ENCODE data around the gene RAP1B. TPM values are rescaled to one million over a fixed set of nuclear protein-coding genes. Genes with fewer than 3 reads are reported as not detected.

Gene RAP1B
- polyA plus RNA-seq, 4 donors: 175 to 219 (median 200) TPM

DNA sequence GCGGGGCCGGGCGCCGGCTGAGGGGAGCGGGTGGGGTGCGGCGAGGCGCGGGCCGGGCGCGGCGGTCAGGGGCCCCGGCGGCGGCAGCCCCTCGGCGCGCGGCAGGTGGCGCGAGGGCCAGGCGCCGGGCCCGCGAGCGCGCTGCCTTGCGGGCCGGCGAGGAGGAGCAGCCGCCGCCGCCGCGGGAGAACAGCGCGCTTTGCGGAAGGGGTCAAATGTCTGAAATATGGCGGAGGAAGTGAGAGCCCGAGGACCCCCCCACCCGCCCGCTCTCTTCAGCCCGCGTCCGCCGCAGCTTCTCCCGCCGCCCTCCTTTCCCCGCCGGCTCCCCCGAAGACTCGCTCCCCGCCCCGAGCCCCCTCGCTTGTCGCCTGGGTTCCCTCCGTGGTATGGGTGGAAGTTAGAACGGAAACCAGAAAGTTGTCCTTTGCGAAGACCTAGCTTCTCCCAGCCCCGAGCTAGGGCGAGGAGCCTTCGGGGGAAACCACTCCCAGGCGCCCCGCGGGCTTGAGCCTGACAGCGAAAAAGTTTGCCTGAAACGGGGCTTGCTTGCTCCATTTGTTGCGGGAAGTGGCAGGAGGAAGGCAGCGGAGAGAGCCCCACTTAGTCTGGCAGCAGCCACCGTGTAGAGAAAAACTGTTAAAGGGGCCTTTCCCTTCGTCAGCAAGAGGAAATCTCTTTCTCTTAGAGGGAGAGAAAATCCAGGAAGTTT is 551 bp downstream of the RAP1B start:
- peak in 3 of 4 donors; percentile 49 to 54 (median 51) for DNase-seq (ENCODE audit: low read depth in 4 of 4, low spot score in 3 of 4)

DNA sequence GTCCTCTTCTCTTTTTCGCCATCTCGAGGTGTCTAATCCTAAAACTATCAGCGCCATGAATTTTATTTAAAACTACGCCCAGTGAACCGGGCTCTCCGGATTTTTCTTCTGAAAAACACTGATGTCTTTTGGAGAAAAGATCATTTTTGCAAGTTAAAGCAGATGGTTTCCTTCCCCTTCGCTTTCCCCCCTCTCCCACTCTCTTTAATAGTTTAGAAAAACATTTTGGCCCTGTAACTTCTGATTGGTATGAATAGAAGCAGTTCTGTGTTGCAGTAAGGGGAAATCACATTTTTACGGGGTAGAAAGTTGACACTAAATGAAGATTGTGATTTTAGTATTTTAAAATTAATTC is 1.1 kb downstream of the RAP1B start:
- no peak for DNase-seq (ENCODE audit: low read depth in 4 of 4, low spot score in 3 of 4)

DNA sequence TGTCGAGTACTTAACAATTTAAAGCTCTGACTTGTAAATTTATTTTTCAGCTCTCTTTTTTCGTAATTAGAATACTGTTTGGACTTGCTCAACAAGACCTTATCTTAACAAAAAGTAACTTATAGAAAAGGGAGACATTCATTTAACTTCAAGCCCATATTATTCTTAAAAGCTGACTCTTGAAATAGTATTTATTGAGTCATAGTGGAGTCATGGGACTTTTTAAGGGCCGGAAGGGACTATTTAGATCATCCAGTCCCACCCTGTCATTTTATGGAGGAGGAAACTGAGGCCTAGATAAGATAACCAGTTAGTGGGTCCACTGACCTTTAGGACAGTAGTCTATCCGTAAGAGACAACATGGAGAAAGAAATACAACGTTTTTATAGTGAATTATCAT is 1.5 kb downstream of the RAP1B start:
- DNase-seq (ENCODE audit: low read depth in 4 of 4, low spot score in 3 of 4): no peak

DNA sequence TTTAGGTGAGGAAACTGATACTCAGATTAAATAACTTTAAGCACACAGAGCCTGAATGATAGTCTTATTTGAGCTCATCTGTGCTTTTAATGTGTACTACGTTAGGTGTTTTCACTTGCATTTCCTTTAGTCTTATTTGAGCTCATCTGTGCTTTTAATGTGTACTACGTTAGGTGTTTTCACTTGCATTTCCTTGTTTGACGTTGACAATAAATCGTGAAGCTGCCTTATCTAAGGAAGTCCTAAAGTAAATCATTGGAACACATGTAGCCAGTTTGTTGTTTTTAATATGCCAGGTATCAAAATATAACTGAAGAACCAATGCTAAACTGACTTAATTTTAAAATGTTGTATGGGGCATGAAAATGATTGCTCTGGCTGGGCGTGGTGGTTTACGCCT is 2.0 kb downstream of the RAP1B start:
- DNase-seq (ENCODE audit: low read depth in 4 of 4, low spot score in 3 of 4): no peak

DNA sequence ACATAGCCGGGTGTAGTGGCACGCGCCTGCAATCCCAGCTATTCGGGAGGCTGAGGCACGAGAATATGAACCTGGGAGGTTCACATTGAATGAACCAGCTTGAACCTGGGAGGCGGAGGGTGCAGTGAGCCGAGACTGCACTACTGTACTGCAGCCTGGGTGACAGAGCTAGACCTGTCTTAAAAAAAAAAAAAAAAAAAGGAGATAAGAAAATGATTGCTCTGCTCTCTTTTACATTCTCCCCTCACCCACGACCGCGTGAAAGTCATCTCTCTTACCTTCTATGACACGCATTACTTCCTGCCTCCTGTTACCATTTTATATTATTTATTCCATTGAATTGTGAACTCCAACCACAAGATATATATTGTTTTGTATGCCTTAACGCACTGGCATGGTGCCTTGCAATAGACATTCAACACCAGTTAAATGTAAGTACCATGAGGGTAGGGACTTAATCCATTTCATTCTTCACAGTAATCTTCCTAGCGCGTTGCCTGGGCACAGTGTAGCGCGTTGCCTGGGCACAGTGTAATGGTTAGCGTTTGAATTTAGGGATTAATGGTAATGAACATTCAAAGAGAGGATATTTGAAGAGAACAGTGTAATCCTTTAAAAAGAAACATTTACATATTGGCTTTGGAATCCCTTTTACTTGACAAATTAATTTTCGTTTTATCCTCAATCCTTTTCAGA is 2.7 kb downstream of the RAP1B start:
- no peak for DNase-seq (ENCODE audit: low read depth in 4 of 4, low spot score in 3 of 4)

DNA sequence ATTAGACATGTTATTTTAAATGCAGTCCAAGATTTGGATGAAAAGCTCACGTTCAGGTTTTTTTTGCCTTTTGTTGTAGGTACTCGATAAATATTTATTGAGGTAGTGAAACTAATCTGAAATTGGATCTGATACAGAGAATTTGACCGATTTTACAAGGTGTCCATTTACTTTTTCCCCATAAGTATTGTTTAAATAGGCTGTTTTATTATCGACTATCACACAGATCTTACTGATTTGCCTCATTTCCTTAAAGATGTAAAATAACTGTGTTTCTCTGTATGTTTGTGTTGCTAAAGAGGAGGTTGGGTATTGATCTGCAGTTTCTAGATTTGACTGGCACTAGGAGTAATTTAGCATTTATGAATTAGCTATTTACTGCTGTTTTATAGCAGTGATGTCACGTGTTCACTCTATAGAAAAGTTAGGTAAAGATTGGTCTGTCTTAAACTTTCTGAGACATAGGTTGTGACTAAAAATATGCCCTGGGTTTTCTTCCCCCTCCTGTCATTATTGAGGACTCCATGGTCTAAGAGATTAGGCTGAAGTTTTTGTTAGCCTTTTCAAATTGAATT is 3.5 kb downstream of the RAP1B start:
- no peak for DNase-seq (ENCODE audit: low read depth in 4 of 4, low spot score in 3 of 4)

DNA sequence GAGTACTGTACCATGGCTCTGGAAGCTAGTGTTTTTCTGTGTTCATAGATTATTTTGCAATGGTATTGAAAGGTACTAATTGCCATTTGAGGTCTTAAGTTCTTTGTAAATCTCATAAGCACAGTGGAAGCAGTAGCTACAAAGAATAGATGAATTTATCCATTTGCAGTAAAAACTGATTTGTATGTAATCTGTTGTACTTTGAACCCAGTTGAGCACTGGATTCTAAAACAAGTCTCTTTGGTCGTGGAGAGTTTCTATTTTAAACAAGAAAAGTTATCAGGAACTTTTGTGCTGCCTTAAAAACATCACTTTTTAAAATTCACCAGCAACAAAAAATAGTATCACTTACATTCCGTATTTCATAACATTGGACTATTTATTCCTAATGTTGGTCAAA is 4.1 kb downstream of the RAP1B start:
- DNase-seq (ENCODE audit: low read depth in 4 of 4, low spot score in 3 of 4): no peak

DNA sequence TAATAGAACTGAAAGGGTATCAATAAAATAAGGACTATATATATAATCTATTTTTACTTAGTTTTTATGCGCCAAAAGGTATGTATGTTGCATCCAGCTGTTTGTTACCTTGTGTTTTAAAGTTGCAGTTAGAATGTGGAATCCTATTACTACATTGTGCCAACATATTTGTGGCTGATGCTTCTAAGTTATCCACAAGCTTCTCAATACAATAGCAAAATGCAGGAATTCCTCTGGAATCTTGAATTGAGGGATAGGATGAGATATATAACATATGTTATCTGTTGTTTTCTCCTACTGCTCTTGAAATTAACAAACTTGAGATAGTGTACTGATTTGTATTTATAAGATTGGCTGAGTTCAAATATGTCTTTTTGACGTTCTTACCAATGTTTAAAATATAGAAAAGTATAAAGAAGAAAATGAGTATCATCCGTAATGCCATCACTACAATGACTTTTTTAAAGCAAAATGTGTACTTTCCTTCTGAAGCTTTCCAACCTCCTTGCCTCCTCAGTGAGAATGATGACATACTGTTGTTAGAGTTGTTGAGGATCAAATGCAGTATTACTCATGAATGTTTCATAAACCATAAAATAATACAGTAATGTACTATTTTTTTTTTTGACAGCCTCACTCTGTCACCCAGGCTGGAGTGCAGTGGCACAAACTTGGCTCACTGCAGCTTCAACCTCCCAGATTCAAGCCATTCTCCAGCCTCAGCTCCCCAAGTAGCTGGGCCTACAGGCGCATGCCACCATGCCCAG is 6.6 kb downstream of the RAP1B start:
- DNase-seq (ENCODE audit: low read depth in 4 of 4, low spot score in 3 of 4): no peak

DNA sequence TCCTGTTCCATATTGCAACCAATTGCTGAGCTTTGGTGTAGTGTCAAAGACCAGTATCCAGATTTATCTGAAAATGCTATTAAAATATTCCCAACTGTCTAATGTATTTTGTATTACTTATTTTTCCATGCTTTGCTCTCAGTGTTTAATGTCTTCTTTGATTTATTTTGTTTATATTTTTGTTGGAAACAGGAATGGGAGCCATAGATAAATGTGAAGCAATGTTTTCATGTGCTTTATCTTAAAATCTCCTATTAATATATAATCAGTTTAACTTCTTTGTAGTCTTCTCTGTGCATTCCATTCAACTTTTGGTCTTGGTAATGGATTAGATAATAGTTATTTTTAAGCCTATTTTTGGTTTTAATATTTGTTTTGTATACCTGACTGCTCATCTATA is 8.8 kb downstream of the RAP1B start:
- DNase-seq (ENCODE audit: low read depth in 4 of 4, low spot score in 3 of 4): no peak

DNA sequence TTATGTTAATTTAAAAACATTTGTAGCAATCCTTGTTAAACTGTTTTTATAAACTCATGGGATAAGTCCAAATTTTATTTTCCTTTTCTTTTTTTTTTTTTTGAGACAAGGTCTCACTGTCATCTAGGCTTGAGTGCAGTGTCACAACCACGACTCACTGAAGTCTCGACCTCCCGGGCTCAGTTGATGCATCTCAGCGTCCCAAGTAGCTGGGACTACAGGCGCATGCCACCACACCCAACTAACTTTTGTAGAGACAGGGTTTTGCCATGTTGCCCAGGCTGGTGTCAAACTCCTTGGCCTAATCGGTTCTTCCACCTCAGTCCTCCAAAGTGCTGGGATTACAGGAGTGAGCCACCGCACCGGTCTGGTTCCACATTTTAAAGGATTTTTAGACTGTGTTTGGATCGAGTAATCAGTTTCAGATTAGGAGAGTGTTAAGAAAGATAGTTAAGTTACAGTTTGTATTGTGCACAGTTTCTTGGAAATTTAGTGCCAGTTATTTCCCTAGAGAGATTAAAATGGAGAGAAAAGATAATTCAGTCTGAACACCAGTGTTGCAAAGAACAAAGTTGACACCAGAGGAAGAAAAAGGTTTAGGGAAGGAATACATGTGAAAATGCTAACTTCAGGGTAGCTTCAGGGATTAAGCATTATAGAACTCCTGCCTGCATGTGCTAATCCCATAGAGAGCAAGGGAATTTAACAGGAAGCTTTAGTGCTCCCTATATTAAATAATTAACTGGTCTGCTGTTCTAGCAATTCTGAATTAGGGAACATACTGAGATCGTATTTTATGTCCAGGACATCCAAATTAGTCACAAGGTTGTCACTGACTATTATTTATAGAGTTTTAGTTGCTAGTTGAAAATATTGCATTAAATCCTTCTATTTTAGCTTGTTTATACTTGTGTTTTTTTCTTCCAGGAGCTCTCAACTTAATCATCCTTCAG is 10.1 kb downstream of the RAP1B start:
- no peak for DNase-seq (ENCODE audit: low read depth in 4 of 4, low spot score in 3 of 4)

DNA sequence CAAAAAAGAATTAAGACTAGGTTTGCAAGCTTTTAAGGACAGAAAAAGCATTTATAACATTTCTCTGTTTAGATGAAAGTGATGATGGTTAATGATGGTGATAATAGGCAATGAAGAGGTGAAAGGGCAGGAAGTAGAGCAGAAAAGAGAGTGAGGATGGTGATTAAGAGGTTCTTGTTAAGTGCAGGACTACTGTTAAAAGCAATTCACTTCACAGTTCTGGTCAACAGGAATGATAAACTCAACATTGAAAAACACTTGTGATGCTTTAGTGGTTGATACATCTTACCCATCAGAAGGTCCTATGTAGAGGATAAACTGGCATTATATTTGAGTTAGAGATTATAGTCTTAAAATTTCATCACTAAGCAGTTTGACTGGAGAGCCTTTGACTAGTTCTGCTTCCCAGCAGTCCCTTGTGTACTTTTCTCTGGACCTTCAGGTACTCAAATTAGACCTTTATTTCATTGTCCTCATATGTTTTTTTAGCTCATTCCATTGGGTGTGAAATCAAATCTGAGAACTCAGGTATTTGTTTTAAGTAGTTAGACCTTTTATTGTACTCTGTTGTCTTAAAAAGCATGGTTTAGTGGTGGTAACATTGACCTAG is 10.9 kb downstream of the RAP1B start:
- DNase-seq (ENCODE audit: low read depth in 4 of 4, low spot score in 3 of 4): no peak

DNA sequence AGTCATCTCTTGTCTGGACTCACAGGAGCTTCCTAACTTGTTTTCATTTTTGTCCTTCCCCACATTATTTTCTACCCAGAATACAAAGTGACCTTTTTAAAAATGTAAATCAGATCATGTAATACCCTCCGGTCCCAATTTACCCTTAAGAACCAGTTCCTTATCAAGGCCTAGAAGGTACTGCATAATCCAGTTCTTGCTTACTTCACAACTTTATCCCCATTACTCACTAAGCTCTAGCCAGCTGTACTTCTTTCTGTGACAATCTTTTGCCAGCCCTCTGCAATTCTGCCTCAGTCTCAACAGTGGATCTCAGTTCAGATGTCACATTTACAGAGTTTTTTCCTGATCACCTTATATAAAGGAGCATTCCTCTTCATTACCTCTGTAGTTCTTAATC is 11.6 kb downstream of the RAP1B start:
- no peak for DNase-seq (ENCODE audit: low read depth in 4 of 4, low spot score in 3 of 4)

DNA sequence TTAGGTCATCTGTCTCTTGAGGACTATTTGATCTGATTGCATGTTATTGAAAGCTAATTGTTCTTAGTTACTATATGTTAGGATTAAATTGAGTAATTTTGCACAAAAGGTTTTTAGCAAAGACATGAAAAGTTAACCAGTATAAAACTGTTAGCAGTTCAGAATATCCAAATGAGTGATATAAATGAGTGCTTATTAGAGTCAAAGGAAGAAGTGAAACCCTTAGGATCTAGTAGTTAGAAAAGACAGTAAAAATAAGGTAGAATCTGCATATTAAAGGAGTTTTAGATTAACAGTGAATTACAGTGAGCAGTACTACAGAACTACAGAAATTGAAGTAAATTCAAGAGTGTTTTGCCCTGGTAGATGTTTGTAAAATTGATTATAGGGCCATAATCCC is 12.4 kb downstream of the RAP1B start:
- DNase-seq (ENCODE audit: low read depth in 4 of 4, low spot score in 3 of 4): no peak

DNA sequence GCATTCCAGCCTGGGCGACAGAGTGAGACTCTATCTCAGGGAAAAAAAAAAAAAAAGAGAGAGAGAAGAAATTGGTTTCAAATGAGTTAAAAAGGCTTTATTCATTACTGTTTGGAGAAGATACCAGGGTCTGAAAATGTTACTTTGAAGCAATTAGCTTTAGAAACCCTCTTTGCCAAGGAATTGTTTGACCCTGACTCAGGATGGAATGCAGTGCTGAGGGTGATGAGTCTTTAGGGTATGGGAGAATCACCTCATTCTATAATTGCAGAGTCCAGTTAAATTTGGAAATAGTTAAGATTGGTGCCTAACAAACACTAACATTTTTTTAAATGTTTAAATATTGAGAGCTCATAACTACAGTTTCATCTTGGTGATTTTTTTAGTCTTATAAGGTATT is 13.3 kb downstream of the RAP1B start:
- DNase-seq (ENCODE audit: low read depth in 4 of 4, low spot score in 3 of 4): no peak

DNA sequence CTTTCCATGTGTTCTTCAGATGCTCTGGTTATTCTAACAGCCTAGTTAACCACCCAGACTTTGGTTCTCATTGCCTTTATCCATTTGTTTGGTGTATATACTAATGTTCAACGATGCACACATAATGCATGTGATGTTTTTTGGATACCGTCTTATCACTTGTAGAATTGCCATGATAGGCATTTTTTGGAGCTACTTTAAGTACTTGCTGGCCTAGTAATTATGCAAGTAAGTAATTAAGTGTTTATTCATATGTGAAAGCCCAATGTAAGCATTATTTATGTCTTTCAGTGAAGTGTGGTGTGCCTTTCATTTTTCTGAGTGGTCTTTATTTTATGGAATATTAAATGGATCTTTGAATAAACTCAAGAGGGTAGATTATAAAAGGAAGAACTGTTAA is 14.2 kb downstream of the RAP1B start:
- no peak for DNase-seq (ENCODE audit: low read depth in 4 of 4, low spot score in 3 of 4)

DNA sequence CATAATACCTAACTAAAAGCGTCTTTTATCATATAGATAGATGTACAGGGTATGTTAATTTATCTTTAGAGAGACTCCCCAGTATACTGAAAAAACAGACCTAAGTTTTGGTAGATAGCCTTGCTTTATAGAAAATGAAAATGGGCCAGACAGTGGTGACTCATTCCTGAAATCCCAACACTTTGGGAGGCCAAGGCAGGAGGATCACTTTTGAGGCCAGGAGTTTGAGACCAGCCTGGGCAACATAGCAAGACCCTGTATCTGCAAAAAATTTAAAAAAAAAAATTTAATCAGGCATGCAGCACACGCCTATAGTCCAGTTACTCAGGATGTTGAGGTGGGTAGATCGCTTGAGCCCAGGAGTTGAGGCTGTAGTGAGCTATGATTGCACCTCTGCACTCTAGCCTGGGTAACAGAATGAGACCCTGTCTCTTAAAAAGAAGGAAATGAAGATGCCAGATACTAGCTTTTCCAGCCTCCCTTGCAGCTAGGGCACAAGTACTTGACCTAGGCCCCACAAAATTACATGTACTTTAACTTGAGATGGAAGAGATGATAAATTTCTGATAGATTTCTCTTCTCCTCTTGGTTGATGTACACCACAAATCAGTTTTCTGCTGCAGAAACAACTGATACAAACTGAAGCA is 17.1 kb downstream of the RAP1B start:
- DNase-seq (ENCODE audit: low read depth in 4 of 4, low spot score in 3 of 4): no peak

DNA sequence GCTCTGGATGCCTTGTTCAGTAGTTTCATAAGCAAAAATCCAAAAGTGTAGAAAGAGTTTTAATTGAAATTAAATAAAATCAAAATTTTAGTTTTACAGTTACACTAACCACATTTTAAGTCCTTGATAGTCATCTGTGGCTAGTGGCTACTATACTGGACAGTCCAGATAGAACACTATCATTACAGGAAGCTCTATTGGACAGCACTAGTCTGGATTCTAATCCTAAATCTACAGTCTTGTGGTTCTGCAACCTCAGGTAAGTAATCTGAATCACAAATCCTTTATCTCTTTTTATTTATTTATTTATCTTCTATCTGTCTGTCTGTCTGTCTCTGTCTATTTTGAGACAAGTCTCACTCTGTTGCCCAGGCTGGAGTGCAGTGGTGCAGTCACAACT is 18.0 kb downstream of the RAP1B start:
- DNase-seq (ENCODE audit: low read depth in 4 of 4, low spot score in 3 of 4): no peak

DNA sequence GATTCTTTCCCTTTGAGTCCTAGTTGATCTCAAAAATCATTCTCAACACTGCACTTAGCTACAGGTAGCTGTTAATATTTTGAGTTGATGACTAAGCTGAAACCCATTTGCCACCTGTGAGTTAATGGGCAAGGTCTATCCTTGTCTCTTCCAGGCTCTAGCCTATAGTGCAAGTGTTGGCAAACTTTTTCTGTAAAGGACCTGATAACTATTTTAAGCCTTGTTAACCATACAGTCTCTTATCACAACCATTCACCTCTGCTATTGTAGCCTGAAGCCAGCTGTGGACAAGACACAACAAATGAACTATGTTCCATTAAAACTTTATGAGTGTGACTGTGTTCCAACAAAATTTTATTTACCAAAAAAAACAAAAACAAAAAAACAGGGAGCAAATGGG is 19.4 kb downstream of the RAP1B start:
- no peak for DNase-seq (ENCODE audit: low read depth in 4 of 4, low spot score in 3 of 4)

DNA sequence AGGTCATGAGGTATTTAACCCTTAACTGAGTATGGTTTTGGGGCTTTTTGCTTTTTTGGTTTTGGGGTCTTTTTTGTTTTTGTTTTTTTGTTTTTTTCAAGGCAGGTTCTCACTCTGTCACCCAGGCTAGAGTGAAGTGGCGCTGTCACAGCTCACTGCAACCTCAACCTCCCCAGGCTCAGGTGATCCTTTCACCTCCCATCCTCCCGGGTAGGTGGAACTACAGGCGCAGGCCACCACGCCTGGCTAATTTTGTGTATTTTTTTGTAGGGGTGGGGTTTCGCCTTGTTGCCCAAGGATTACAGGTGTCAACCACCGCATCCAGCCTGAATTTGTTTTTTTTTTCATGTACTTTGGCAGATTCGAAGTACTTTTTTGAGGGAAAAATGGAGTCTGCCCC is 19.9 kb downstream of the RAP1B start:
- no peak for DNase-seq (ENCODE audit: low read depth in 4 of 4, low spot score in 3 of 4)

Data from right renal pelvis (tissue), 4 donors.